ENCODE results near the gene DCAF6.
"Not testable (repeated sequence)": the region's sequence is repeated elsewhere in the genome, so short reads cannot be mapped to it uniquely, and the experiment has no call there.

DCAF6 gene, protein sequence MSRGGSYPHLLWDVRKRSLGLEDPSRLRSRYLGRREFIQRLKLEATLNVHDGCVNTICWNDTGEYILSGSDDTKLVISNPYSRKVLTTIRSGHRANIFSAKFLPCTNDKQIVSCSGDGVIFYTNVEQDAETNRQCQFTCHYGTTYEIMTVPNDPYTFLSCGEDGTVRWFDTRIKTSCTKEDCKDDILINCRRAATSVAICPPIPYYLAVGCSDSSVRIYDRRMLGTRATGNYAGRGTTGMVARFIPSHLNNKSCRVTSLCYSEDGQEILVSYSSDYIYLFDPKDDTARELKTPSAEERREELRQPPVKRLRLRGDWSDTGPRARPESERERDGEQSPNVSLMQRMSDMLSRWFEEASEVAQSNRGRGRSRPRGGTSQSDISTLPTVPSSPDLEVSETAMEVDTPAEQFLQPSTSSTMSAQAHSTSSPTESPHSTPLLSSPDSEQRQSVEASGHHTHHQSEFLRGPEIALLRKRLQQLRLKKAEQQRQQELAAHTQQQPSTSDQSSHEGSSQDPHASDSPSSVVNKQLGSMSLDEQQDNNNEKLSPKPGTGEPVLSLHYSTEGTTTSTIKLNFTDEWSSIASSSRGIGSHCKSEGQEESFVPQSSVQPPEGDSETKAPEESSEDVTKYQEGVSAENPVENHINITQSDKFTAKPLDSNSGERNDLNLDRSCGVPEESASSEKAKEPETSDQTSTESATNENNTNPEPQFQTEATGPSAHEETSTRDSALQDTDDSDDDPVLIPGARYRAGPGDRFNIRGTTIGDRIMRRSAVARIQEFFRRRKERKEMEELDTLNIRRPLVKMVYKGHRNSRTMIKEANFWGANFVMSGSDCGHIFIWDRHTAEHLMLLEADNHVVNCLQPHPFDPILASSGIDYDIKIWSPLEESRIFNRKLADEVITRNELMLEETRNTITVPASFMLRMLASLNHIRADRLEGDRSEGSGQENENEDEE

DNA sequence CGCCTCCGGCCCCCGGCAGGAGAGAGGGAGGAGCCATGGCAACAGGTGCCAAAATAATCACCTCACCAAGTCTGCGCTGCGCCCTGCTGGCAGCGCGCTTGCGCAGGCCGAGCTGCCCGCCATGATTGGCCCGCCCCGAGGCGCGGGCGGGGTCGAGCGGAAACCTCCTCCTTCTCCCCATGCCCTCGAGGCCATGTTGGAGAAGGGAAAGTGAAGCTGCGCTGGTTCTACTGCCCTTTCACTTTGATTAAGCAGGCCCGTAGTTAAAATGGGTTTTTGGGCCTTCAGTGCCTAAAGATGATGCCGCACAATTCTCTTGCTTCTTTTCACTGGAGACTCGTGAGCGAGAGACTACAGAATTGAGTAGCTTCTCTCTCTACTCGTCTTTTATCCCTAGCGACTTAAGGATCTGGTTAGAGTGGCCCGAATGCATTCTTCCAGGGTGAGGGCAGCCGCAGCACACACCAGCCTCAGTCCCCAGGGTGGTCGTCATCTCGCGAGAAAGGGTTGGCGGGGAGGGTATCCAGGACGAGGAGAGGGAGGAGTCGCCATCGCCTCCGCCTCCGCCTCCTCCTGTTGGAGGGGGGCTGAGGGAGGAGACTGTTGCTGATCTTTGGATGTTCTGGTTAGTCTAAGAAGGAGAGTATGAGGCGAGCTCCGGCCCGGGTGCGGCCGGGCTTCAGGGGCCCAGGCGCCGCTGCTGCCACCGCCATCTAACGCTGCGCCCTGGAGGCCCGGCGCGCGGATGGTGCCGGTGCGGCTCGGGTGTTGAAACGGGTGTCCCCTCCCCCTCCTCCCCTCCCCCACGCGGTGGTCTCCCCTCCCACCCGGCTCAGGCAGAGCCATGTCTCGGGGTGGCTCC lies at the start of gene DCAF6:
DCAF6 (plus strand) TSS at position 616 of the 862 bp plus-strand sequence; CDS start at position 845, 229 bp downstream.
- Mint-ChIP-seq H3K9me3 (no peaks in the 10 kb centered on the region), H3K27ac (ENCODE audit: low read depth) (peak within 1 kb of the TSS; percentile 91), H3K27me3 (no peaks in the 10 kb centered on the region), H3K4me1 (peaks cover 32% of the 10 kb centered on the region), H3K36me3 (ENCODE audit: insufficient read depth) (peaks cover 22% of the 10 kb centered on the region), H3K4me3 (peak within 1 kb of the TSS; percentile 84)
- ATAC-seq (replicated peaks; ENCODE audit: extremely low read depth, poor library complexity, severe bottlenecking): peak; percentile 80
- DNase-seq (ENCODE audit: low spot score in 2 of 2): peak; percentile 90 to 97

DNA sequence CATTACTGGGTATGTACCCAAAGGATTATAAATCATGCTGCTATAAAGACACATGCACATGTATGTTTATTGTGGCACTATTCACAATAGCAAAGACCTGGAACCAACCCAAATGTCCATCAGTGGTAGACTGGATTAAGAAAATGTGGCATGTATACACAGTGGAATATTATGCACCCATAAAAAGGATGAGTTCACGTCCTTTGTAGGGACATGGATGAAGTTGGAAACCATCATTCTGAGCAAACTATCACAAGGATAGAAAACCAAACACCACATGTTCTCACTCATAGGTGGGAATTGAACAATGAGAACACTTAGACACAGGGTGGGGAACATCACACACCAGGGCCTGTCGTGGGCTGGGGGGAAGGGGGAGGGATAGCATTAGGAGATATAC lies 49.3 kb upstream of the DCAF6 start:
- DNase-seq (ENCODE audit: low spot score in 2 of 2); H3K4me3 Mint-ChIP-seq; H3K9me3 Mint-ChIP-seq; H3K27ac Mint-ChIP-seq (ENCODE audit: low read depth); H3K4me1 Mint-ChIP-seq; ATAC-seq (replicated peaks; ENCODE audit: extremely low read depth, poor library complexity, severe bottlenecking); H3K36me3 Mint-ChIP-seq (ENCODE audit: insufficient read depth): not testable (repeated sequence)
- H3K27me3 Mint-ChIP-seq: peaks cover 16% of the 10 kb centered on the region

DNA sequence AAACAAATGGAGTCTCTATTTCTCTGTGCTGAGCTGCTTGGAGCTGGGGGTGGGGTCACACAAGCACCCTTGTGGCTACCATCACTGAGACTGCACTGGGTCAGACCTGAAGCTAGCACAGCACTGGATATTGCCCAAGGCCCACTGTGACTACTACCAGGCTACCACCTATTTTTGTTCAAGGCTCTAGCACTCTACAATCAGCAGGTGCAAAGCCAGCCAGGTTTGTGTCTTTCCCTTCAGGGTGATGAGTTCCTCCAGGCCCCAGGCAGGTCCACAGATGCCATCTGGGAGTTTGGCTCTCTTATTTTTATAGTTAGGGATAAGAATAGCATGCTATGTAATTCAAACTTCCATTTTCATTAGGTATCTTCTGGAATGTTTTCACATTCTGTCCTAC lies 46.1 kb upstream of the DCAF6 start:
- ATAC-seq (replicated peaks; ENCODE audit: extremely low read depth, poor library complexity, severe bottlenecking): no peak

DNA sequence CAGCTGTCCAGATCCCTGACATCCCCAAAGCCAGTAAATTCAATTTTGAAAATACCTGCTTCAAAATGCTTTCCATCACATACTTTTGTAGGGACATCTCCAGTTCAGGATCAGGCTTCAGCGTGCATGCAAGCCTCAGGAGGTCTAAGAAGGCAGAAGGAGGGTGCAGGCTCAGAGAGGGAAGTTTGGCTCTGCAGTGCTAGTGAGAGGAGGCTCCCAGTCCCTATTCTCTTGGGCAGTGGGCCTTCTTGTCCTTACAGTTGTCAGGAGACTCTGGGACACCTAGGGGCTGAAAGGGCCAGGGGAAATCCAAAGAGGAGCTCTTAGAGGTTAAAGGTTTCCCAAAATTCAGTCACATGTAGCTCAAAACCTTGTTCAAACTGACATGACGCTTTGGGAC lies 42.7 kb upstream of the DCAF6 start:
- Mint-ChIP-seq H3K27me3 (no peaks in the 10 kb centered on the region), H3K36me3 (ENCODE audit: insufficient read depth) (no peaks in the 10 kb centered on the region), H3K9me3 (no peaks in the 10 kb centered on the region), H3K4me1 (no peaks in the 10 kb centered on the region), H3K4me3 (no peak overlapping the region), H3K27ac (ENCODE audit: low read depth) (no peak overlapping the region)
- ATAC-seq (replicated peaks; ENCODE audit: extremely low read depth, poor library complexity, severe bottlenecking) (no peak), DNase-seq (ENCODE audit: low spot score in 2 of 2) (no peak)

More for the DNA sequence above, 46.1 kb upstream of the DCAF6 start:
- Mint-ChIP-seq H3K27me3 (peaks cover 8% of the 10 kb centered on the region), H3K4me1 (no peaks in the 10 kb centered on the region), H3K4me3 (no peak overlapping the region), H3K9me3 (no peaks in the 10 kb centered on the region), H3K27ac (ENCODE audit: low read depth) (no peak overlapping the region), H3K36me3 (ENCODE audit: insufficient read depth) (no peaks in the 10 kb centered on the region)
- no peak for DNase-seq (ENCODE audit: low spot score in 2 of 2)

DNA sequence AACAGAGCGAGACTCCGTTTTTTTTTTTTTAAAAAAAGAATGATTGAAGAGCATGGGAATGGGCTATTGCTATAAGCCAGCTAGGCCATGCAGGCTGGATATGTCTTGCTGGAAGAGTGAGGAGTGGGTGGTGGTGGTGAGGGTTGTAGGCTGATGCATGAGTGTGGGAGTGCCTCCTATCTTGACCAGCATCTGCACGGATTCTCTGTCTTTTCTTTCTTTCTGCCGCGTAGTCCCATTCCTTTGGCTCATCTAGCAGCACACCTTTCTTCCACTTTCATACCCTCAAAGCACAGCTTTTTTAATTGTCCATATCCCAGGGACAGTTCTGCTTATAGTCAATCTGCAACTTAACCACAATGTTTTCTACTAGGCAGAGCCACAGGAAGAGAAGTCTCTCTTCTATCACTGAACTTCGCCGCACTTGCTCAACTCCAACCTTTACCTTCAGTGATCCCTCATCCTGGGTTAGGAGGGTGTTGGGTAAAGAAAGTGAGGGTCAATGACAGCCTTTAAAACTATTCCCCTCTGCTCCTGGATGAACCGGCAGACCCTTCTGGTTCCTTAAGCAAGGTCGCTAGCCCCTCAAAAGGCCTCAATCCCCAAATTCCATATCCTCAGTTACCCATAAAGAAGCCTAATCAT lies 37.8 kb upstream of the DCAF6 start:
- Mint-ChIP-seq H3K4me1 (no peaks in the 10 kb centered on the region), H3K4me3 (no peak overlapping the region), H3K9me3 (no peaks in the 10 kb centered on the region), H3K27ac (ENCODE audit: low read depth) (no peak overlapping the region), H3K36me3 (ENCODE audit: insufficient read depth) (peaks cover 2% of the 10 kb centered on the region), H3K27me3 (peaks cover 10% of the 10 kb centered on the region)
- DNase-seq (ENCODE audit: low spot score in 2 of 2) (no peak), ATAC-seq (replicated peaks; ENCODE audit: extremely low read depth, poor library complexity, severe bottlenecking) (no peak)

DNA sequence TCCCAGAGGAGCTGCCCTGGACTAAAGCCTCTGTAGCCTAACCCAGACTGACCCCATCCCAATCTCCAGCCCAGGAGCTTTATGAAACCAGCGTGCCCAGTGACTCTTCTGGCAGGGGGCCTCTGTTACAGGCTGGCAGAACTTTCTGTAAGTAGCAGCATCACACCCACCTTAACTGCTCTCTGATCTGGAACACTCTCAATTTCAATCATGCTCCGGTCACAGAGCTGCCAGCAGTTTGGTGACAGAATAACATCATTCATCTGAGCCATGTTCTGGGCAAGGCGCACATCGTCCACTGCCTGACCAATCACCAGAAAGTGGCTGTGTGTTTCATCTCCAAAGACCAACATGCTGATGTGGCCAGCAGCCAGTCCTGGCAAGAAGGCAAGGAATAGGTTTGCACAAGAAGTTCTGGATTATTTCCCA lies 37.2 kb upstream of the DCAF6 start:
- Mint-ChIP-seq H3K4me1 (no peaks in the 10 kb centered on the region), H3K36me3 (ENCODE audit: insufficient read depth) (peaks cover 2% of the 10 kb centered on the region), H3K4me3 (no peak overlapping the region), H3K27me3 (peaks cover 10% of the 10 kb centered on the region), H3K27ac (ENCODE audit: low read depth) (no peak overlapping the region), H3K9me3 (no peaks in the 10 kb centered on the region)
- ATAC-seq (replicated peaks; ENCODE audit: extremely low read depth, poor library complexity, severe bottlenecking) (no peak), DNase-seq (ENCODE audit: low spot score in 2 of 2) (no peak)

DNA sequence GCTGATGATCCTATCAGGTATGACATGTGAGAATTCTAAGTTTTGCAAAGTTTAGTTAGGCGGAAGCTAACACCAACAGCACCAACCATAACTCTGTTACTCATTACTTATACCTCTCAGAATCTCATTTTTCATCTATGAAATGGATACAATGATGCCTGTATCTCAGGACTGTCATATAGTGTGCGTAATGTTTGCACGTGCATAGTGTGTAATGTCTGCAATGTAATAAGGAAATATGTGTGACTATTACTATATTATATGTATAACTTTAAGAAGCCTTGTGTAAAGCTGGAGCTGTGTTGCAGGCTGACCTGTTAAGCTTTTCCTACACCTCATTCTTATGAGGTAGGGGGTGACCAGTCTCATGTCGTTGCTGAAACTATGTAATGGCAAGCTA lies 35.6 kb upstream of the DCAF6 start:
- Mint-ChIP-seq H3K4me3 (no peak overlapping the region), H3K4me1 (no peaks in the 10 kb centered on the region), H3K27ac (ENCODE audit: low read depth) (no peak overlapping the region), H3K36me3 (ENCODE audit: insufficient read depth) (peaks cover 2% of the 10 kb centered on the region), H3K27me3 (peaks cover 19% of the 10 kb centered on the region), H3K9me3 (no peaks in the 10 kb centered on the region)
- DNase-seq (ENCODE audit: low spot score in 2 of 2) (no peak), ATAC-seq (replicated peaks; ENCODE audit: extremely low read depth, poor library complexity, severe bottlenecking) (no peak)

DNA sequence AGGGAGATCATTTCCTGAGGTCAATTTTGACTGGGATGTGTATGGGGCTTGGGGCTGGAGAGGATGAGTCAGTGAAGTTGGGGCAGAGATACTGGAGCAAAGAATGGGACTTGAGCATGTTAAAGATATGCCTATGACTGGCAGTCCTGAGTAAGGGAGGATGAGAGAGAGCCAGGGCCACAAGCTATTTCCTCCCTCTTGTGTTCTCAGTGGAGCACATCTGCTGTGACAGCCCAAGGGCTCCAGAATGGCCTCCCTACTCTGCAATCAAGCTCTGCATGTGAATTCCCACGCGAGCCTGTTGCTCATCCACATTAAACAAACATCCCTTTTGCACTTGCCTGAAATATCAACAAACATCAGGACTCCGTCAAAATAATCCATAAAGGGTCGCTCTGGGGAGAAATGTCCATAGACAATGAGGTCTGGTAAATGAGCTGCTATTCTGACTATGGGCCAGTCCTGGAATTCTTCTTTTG lies 31.8 kb upstream of the DCAF6 start:
- H3K27me3 Mint-ChIP-seq: peaks cover 19% of the 10 kb centered on the region
- ATAC-seq (replicated peaks; ENCODE audit: extremely low read depth, poor library complexity, severe bottlenecking) (no peak), DNase-seq (ENCODE audit: low spot score in 2 of 2) (no peak)
- H3K36me3 Mint-ChIP-seq (ENCODE audit: insufficient read depth): no peaks in the 10 kb centered on the region
- no peak overlapping the region for H3K27ac Mint-ChIP-seq (ENCODE audit: low read depth)
- peaks cover under 1% of the 10 kb centered on the region for H3K9me3 Mint-ChIP-seq
- H3K4me3 Mint-ChIP-seq: no peak overlapping the region
- no peaks in the 10 kb centered on the region for H3K4me1 Mint-ChIP-seq

DNA sequence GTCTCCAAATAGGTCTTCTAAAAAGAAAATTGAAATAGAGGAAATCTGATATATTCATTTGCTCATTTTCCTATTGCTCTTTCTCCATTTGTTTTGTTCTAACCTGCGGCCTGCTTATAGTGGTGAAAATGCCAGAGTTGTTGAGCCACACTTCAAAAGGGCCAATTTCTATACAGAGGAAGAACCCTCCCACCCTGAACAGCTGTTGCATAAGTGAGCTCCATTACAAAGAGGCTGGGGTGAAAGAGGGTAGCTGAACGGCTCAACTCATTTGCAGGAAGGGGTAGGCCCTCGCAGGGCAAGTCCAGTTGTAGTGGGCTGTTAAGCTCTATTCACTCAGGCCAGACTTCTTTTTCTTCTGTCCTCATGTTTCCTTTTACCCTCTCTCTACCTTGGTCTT lies 31.3 kb upstream of the DCAF6 start:
- ATAC-seq (replicated peaks; ENCODE audit: extremely low read depth, poor library complexity, severe bottlenecking): no peak
- Mint-ChIP-seq H3K36me3 (ENCODE audit: insufficient read depth) (no peaks in the 10 kb centered on the region), H3K9me3 (peaks cover 6% of the 10 kb centered on the region), H3K4me1 (no peaks in the 10 kb centered on the region), H3K27me3 (peaks cover 19% of the 10 kb centered on the region), H3K4me3 (no peak overlapping the region), H3K27ac (ENCODE audit: low read depth) (no peak overlapping the region)
- no peak for DNase-seq (ENCODE audit: low spot score in 2 of 2)

DNA sequence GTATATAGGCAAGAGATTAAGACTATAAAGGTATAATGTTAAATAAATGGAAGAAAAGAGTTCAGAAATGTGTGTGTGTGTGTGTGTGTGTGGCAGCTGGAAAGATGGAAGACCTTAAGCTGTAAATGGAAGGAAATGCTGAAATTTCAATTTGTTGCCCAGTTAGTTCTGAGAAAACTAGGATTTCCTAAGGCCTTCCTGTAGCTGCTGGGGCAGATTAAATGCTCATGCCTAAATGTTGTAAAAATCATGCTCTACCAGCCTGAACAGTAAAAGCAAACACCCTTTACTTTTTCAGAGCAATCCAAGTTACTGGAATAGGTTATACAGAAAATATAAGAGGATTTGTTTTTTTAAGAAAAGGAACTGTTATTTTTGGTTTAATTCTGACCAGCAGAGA lies 30.8 kb upstream of the DCAF6 start:
- Mint-ChIP-seq H3K4me3 (no peak overlapping the region), H3K27ac (ENCODE audit: low read depth) (no peak overlapping the region), H3K4me1 (no peaks in the 10 kb centered on the region), H3K36me3 (ENCODE audit: insufficient read depth) (no peaks in the 10 kb centered on the region), H3K27me3 (peaks cover 19% of the 10 kb centered on the region), H3K9me3 (peaks cover 6% of the 10 kb centered on the region)
- ATAC-seq (replicated peaks; ENCODE audit: extremely low read depth, poor library complexity, severe bottlenecking): no peak
- no peak for DNase-seq (ENCODE audit: low spot score in 2 of 2)

DNA sequence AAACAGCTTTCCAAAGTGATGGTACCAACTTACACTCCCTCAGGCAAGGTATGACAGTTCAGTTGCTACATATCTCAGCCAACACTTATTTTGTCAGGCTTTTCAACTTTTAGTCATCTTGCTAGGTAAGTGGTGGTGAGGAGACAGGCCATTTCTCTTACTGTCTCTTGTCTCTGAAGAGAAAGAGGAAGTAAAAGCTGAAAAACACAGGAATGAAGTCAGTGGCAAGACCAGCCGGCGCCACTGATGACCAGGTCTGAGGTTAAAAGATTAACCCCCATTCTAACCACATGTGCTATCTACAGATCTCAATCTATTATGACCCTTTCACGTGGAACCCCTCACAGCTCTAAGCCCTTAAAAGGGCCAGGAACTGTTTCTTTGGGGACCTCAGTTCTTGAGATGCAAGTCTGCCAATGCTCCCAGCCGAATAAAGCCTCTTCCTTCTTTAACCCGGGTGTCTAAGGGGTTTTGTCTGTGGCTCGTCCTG lies 26.7 kb upstream of the DCAF6 start:
- H3K4me3 Mint-ChIP-seq: no peak overlapping the region
- peaks cover 9% of the 10 kb centered on the region for H3K27me3 Mint-ChIP-seq
- H3K27ac Mint-ChIP-seq (ENCODE audit: low read depth): no peak overlapping the region
- no peaks in the 10 kb centered on the region for H3K4me1 Mint-ChIP-seq
- peaks cover 6% of the 10 kb centered on the region for H3K9me3 Mint-ChIP-seq
- ATAC-seq (replicated peaks; ENCODE audit: extremely low read depth, poor library complexity, severe bottlenecking) (no peak), DNase-seq (ENCODE audit: low spot score in 2 of 2) (no peak)
- H3K36me3 Mint-ChIP-seq (ENCODE audit: insufficient read depth): peaks cover 2% of the 10 kb centered on the region
